Measurements from ENCODE around the gene ACO1.

Gene ACO1

DNA sequence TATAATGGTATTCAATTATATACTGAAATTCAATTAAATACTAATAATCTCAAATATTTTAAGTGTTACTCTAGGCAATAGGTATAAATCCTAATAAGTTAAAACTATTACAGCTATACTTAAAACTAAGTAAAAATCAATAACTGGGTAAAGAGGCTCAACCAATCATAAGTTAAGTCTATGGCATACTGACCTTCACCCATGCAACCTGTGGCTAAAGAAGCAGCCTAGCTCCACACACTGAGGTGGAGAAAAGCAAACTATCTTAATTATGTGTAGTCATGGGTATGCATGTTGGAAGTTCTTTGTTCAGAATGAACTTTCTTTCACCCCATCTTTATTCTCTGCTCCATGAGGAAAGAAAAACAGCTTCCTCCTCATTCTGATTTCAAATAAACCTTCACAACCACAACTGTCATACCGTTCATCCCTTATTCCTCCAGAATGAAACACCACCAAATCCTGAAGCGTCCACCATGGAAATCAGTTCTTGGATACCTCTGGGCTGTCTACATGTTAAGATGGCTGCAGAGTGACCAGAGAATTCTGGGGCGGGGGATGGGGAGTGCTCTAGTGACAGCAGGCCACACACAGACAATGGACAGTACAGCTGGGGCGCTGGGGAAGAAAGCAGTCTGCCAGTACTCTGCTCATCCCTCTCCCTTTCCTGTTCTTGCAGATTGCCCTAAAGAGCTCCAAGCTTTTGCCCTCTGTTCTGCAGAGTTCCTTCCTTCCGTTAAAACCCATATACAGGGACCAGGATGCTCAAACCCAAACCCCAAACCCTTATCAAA, 79.3 kb downstream of the ACO1 start:
- Histone ChIP-seq H3K4me3 (ENCODE audit: low read depth, low read length) (no peak overlapping the region), H3K36me3 (ENCODE audit: control insufficient read depth, insufficient read depth, low read length) (no peaks in the 10 kb centered on the region), H3K4me1 (ENCODE audit: control insufficient read depth, insufficient read depth, low read length) (no peaks in the 10 kb centered on the region), H3K9ac (ENCODE audit: low read depth, low read length) (no peak overlapping the region), H3K9me3 (ENCODE audit: control insufficient read depth, insufficient read depth, low read length) (no peaks in the 10 kb centered on the region), H3K27me3 (ENCODE audit: control insufficient read depth, insufficient read depth, low read length) (no peaks in the 10 kb centered on the region)

DNA sequence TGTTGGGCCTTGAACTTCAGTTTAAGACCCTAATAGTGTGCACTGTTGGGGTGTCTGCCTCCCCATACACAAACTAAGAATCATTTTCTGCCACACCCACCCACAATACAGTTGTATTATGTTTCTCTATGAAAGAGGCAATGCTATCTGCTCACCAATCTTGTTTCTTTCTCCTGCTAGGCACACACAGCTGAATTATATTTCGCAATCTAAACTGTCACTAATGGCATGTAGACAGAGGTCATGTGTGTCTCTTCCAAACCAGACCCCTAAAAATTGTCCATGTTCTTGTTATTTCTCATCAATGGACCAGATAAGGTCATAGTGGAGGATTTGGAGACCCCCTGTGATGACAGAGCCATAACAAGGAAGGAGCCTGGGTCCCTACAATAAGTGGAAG, 84.3 kb downstream of the ACO1 start:
- Histone ChIP-seq H3K9me3 (ENCODE audit: control insufficient read depth, insufficient read depth, low read length) (no peaks in the 10 kb centered on the region), H3K36me3 (ENCODE audit: control insufficient read depth, insufficient read depth, low read length) (peaks cover 4% of the 10 kb centered on the region), H3K4me1 (ENCODE audit: control insufficient read depth, insufficient read depth, low read length) (no peaks in the 10 kb centered on the region), H3K27me3 (ENCODE audit: control insufficient read depth, insufficient read depth, low read length) (no peaks in the 10 kb centered on the region), H3K4me3 (ENCODE audit: low read depth, low read length) (no peak overlapping the region), H3K9ac (ENCODE audit: low read depth, low read length) (no peak overlapping the region)

DNA sequence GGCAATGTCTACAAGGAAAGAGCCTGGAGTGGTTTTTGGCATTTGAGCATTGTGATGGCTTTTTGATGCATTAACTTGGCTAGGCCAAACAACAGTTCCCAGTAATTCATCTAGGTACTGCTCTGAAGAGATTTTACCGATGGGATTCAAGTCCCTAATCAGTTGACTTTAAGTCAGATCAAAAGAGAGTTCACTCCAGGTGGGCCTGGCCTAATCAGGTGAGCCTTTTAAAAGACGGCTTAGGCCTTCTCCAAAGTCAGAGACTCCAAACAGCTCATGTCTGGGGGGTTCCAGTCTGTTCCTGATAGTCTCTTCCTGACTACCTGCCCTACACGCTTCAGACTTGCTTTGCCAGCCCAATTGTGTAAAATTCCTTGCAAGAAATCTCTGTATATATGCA, 87.9 kb downstream of the ACO1 start:
- Histone ChIP-seq H3K36me3 (ENCODE audit: control insufficient read depth, insufficient read depth, low read length) (peaks cover 4% of the 10 kb centered on the region), H3K4me3 (ENCODE audit: low read depth, low read length) (no peak overlapping the region), H3K4me1 (ENCODE audit: control insufficient read depth, insufficient read depth, low read length) (no peaks in the 10 kb centered on the region), H3K27me3 (ENCODE audit: control insufficient read depth, insufficient read depth, low read length) (no peaks in the 10 kb centered on the region), H3K9me3 (ENCODE audit: control insufficient read depth, insufficient read depth, low read length) (no peaks in the 10 kb centered on the region), H3K9ac (ENCODE audit: low read depth, low read length) (no peak overlapping the region)

DNA sequence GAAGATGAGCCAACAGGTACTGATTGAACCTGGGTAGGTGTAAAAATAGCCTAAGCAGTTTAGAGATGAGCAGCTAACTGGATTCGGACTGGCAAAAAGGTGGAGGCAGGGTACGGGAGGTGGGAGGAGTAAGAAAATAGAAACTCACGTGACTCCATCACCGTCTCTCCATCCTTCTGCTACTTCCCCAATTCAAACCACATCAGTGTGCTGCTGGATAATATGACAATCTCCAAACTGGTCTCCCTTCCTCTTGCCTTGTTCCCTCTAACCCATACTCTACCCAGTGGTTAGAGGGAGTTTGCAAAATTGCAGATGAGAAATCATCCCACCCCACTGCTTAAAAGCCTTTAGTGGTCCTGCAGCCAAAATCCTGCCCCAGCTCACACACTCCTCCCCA, 98.9 kb downstream of the ACO1 start:
- Histone ChIP-seq H3K4me3 (ENCODE audit: low read depth, low read length) (no peak overlapping the region), H3K9ac (ENCODE audit: low read depth, low read length) (no peak overlapping the region), H3K4me1 (ENCODE audit: control insufficient read depth, insufficient read depth, low read length) (no peaks in the 10 kb centered on the region), H3K27me3 (ENCODE audit: control insufficient read depth, insufficient read depth, low read length) (no peaks in the 10 kb centered on the region), H3K9me3 (ENCODE audit: control insufficient read depth, insufficient read depth, low read length) (no peaks in the 10 kb centered on the region), H3K36me3 (ENCODE audit: control insufficient read depth, insufficient read depth, low read length) (no peaks in the 10 kb centered on the region)

DNA sequence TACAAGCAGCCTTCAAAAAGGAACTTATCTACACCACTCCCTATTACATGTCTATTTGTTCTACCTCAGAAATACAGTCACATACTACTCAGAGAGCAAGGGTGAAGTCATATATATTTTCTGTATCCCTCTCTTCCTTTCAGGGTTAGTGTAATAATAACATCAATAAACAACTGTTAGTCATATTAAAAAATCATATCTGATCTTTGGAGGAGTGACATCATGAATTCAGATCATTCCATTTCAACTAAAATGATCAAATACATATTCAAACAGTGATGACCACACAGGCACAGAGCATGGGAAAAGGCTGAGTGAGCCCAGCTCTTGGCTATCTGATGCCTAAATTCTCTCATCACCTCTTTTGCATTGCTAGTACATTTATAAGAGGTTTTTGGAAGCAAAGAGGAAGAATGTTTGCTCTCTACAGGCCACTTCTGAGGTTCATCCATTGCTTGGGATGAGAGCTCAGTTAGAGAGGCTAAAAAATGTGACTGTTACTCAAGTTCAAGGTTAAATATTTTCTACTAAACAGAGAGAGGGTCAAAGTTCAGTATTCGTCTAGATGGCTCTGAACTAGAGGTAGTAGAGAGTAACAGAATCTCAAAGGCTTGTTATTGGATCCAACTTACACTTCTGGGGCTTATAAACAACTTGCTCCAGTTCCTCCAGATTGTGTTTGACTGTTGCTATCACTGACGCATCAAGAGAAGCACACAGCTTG, 102.6 kb downstream of the ACO1 start:
- Histone ChIP-seq H3K4me3 (ENCODE audit: low read depth, low read length) (no peak overlapping the region), H3K27me3 (ENCODE audit: control insufficient read depth, insufficient read depth, low read length) (no peaks in the 10 kb centered on the region), H3K9me3 (ENCODE audit: control insufficient read depth, insufficient read depth, low read length) (no peaks in the 10 kb centered on the region), H3K36me3 (ENCODE audit: control insufficient read depth, insufficient read depth, low read length) (no peaks in the 10 kb centered on the region), H3K4me1 (ENCODE audit: control insufficient read depth, insufficient read depth, low read length) (no peaks in the 10 kb centered on the region), H3K9ac (ENCODE audit: low read depth, low read length) (no peak overlapping the region)

DNA sequence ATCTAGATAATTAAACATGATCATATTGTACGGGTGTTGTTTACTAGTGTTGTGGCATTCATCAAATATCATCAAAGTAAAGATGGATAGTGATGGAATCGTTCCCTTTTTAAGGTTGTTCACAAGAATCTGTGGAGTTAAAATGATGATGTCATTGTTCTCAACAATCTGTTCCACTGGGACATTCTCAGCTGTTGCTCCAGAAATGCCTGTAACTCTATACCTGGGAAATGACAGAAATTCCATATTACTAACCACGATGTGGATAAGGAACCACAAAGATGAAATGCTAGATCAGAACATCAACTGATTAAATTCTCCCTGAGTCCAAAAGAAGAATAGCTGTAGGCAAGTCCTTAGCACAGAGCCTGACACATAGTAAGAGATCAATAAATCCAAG, 103.5 kb downstream of the ACO1 start:
- no peaks in the 10 kb centered on the region for H3K27me3 ChIP-seq (ENCODE audit: control insufficient read depth, insufficient read depth, low read length)
- H3K36me3 ChIP-seq (ENCODE audit: control insufficient read depth, insufficient read depth, low read length): no peaks in the 10 kb centered on the region
- H3K9me3 ChIP-seq (ENCODE audit: control insufficient read depth, insufficient read depth, low read length): no peaks in the 10 kb centered on the region
- no peak overlapping the region for H3K4me3 ChIP-seq (ENCODE audit: low read depth, low read length)
- H3K4me1 ChIP-seq (ENCODE audit: control insufficient read depth, insufficient read depth, low read length): no peaks in the 10 kb centered on the region
- no peak overlapping the region for H3K9ac ChIP-seq (ENCODE audit: low read depth, low read length)

DNA sequence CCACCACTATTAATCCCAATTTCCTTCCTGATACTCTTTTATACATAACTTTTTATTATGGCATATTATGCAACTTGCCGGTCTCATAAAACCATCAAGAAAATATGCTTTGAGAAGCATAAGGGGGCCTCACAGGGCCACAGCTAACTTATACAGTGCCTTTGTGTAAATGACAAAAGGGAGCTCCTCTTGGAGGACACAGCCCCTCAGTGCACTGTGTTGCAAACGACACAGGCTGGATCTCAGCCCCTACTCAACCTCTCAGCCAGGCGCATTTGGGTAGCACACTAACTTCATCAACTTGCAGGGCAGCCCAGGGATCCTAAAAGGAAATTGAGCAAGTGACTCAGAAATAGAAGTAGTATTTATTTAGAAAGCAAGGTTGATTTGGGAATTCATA, 106.2 kb downstream of the ACO1 start:
- Histone ChIP-seq H3K9me3 (ENCODE audit: control insufficient read depth, insufficient read depth, low read length) (no peaks in the 10 kb centered on the region), H3K4me3 (ENCODE audit: low read depth, low read length) (no peak overlapping the region), H3K9ac (ENCODE audit: low read depth, low read length) (no peak overlapping the region), H3K4me1 (ENCODE audit: control insufficient read depth, insufficient read depth, low read length) (no peaks in the 10 kb centered on the region), H3K27me3 (ENCODE audit: control insufficient read depth, insufficient read depth, low read length) (no peaks in the 10 kb centered on the region), H3K36me3 (ENCODE audit: control insufficient read depth, insufficient read depth, low read length) (no peaks in the 10 kb centered on the region)

DNA sequence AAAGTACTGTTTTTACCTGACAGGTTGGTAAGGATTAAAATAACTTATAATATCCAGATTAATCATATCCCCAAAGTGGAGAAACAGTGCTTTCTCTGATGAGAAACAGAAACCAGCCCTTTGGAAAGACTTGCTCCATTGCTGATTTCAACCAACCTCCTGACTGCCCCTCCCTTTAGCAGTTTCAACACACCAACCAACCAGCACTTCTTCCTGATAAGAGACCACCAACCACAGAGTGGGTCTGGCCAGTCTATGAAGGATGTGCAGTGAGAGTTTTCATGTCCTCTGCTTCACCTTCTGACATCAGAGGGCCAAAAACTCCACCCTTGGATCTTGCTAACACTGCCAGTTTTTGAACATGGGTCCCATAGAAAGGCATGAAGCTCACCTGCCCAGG, 113.5 kb downstream of the ACO1 start:
- H3K36me3 ChIP-seq (ENCODE audit: control insufficient read depth, insufficient read depth, low read length): no peaks in the 10 kb centered on the region
- H3K9ac ChIP-seq (ENCODE audit: low read depth, low read length): no peak overlapping the region
- no peaks in the 10 kb centered on the region for H3K9me3 ChIP-seq (ENCODE audit: control insufficient read depth, insufficient read depth, low read length)
- H3K4me1 ChIP-seq (ENCODE audit: control insufficient read depth, insufficient read depth, low read length): no peaks in the 10 kb centered on the region
- H3K4me3 ChIP-seq (ENCODE audit: low read depth, low read length): no peak overlapping the region
- no peaks in the 10 kb centered on the region for H3K27me3 ChIP-seq (ENCODE audit: control insufficient read depth, insufficient read depth, low read length)

DNA sequence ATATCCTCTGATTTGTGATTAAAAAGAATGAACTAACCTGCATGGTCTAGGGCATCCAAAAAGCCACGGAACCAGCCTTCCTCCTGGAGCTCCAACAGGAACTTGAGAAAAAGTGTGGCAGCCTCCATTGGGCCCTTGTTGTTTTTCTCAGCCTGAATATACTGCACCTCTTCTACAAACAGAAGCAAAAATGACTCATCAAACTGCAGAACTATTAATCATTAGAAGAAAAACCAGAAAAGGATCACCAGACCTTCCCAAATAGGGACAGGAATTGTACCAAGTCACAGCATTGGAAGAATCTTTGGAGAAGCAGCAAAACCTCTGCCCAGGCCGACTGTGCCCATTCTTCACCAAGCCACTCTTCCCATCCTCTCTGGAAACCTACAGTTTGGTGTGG, 116.3 kb downstream of the ACO1 start:
- Histone ChIP-seq H3K9me3 (ENCODE audit: control insufficient read depth, insufficient read depth, low read length) (no peaks in the 10 kb centered on the region), H3K4me1 (ENCODE audit: control insufficient read depth, insufficient read depth, low read length) (no peaks in the 10 kb centered on the region), H3K36me3 (ENCODE audit: control insufficient read depth, insufficient read depth, low read length) (no peaks in the 10 kb centered on the region), H3K4me3 (ENCODE audit: low read depth, low read length) (no peak overlapping the region), H3K9ac (ENCODE audit: low read depth, low read length) (no peak overlapping the region), H3K27me3 (ENCODE audit: control insufficient read depth, insufficient read depth, low read length) (no peaks in the 10 kb centered on the region)

DNA sequence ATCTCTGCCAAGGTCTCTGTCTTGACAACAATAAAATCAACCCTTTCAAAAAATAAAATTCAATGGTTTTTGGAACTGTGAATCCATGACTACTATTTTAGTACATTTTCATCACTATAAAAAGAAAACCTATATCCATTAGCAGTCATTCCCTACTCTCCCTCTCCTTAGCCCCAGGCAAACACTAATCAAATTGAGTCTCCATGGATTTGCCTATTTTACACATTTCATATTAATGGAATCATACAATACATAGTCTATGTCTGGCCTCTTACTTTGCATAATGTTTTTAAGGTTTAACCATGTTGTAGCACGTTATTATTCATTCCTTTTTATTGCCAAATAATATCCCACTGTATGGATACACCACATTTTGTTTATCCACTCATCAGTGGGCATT, 117.4 kb downstream of the ACO1 start:
- Histone ChIP-seq H3K9me3 (ENCODE audit: control insufficient read depth, insufficient read depth, low read length) (no peaks in the 10 kb centered on the region), H3K4me1 (ENCODE audit: control insufficient read depth, insufficient read depth, low read length) (no peaks in the 10 kb centered on the region), H3K27me3 (ENCODE audit: control insufficient read depth, insufficient read depth, low read length) (no peaks in the 10 kb centered on the region), H3K4me3 (ENCODE audit: low read depth, low read length) (no peak overlapping the region), H3K9ac (ENCODE audit: low read depth, low read length) (no peak overlapping the region), H3K36me3 (ENCODE audit: control insufficient read depth, insufficient read depth, low read length) (no peaks in the 10 kb centered on the region)

DNA sequence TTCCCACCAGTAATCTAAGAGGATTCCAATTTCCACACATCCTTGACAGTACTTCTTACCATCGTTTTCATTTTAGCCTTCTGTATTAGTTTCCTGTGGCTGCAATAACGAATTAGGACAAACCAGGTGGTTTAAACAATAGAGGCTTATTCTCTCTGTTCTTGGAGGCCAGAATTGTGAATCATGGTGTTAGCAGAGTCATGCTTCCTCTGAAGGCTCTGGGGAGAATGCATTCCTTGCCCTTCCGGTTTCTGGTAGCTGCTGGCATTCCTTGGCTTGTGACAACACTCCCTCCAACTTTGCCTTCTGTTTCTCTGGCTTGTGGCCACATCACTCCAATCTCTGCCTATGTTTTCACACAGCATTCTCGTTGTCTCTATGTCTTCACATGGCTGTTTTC, 118.0 kb downstream of the ACO1 start:
- Histone ChIP-seq H3K4me1 (ENCODE audit: control insufficient read depth, insufficient read depth, low read length) (no peaks in the 10 kb centered on the region), H3K9me3 (ENCODE audit: control insufficient read depth, insufficient read depth, low read length) (no peaks in the 10 kb centered on the region), H3K27me3 (ENCODE audit: control insufficient read depth, insufficient read depth, low read length) (no peaks in the 10 kb centered on the region), H3K36me3 (ENCODE audit: control insufficient read depth, insufficient read depth, low read length) (no peaks in the 10 kb centered on the region), H3K4me3 (ENCODE audit: low read depth, low read length) (no peak overlapping the region), H3K9ac (ENCODE audit: low read depth, low read length) (no peak overlapping the region)

DNA sequence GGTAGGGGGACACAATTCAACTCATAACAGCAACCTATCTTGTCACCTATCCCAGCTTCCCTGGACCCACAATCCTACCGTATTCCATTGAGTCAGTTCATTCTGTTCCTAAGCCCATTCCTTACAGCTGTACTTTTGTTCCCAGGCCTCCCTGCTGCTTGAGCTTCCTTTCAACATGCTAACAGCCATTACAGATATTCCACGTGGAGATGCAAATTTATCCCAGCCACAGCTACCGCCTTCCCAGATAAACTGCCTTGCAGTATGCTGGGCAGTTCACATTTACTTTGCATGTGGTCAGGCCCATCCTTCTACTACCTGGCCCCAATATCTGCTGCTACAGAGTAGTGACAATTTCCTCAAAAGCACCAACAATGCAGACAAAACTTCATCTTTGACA, 118.6 kb downstream of the ACO1 start:
- no peaks in the 10 kb centered on the region for H3K4me1 ChIP-seq (ENCODE audit: control insufficient read depth, insufficient read depth, low read length)
- no peaks in the 10 kb centered on the region for H3K9me3 ChIP-seq (ENCODE audit: control insufficient read depth, insufficient read depth, low read length)

More for the DNA sequence above, 118.6 kb downstream of the ACO1 start:
- H3K27me3 ChIP-seq (ENCODE audit: control insufficient read depth, insufficient read depth, low read length): no peaks in the 10 kb centered on the region
- no peaks in the 10 kb centered on the region for H3K36me3 ChIP-seq (ENCODE audit: control insufficient read depth, insufficient read depth, low read length)
- H3K4me3 ChIP-seq (ENCODE audit: low read depth, low read length): no peak overlapping the region
- H3K9ac ChIP-seq (ENCODE audit: low read depth, low read length): no peak overlapping the region

Measured in iPS-15b (cell line).